ENCODE results near the gene TBL1X.
"Not testable (repeated sequence)": the region's sequence is repeated elsewhere in the genome, so short reads cannot be mapped to it uniquely, and the experiment has no call there.

The TBL1X gene

GRCh38 chrX:9464435-9465371, at the start of gene TBL1X:
TBL1X (plus strand) TSS chrX:9465058; CDS start chrX:9653587, 188,529 bp downstream.
- DNase-seq = peak; percentile 70 to 80

GRCh38 chrX:9416562-9417348, 48.1 kb upstream of the TBL1X start:
- DNase-seq = no peak
- TF ChIP-seq GATA1 (IDR thresholded peaks at IDR 0.05; ENCODE audit: low read depth, low read length) = no peak
- no peak for TF ChIP-seq POLR2A (IDR thresholded peaks at IDR 0.05; ENCODE audit: low read length)

More at GRCh38 chrX:9464435-9465371, at the start of gene TBL1X:
- TF ChIP-seq POLR2A (IDR thresholded peaks at IDR 0.05; ENCODE audit: low read length) (no peak), GATA1 (IDR thresholded peaks at IDR 0.05; ENCODE audit: low read depth, low read length) (no peak)

- TF ChIP-seq GATA1 (IDR thresholded peaks at IDR 0.05; ENCODE audit: low read depth, low read length) (no peak), POLR2A (IDR thresholded peaks at IDR 0.05; ENCODE audit: low read length) (no peak)
- DNase-seq = no peak
Measured at GRCh38 chrX:9418262-9418661, 46.6 kb upstream of the TBL1X start.

- no peak for TF ChIP-seq POLR2A (IDR thresholded peaks at IDR 0.05; ENCODE audit: low read length)
- no peak for TF ChIP-seq GATA1 (IDR thresholded peaks at IDR 0.05; ENCODE audit: low read depth, low read length)
- no peak for DNase-seq
Measured at GRCh38 chrX:9420275-9421265, 44.3 kb upstream of the TBL1X start.

GRCh38 chrX:9429767-9430166, 35.1 kb upstream of the TBL1X start:
- no peak for DNase-seq
- TF ChIP-seq GATA1 (IDR thresholded peaks at IDR 0.05; ENCODE audit: low read depth, low read length) (no peak), POLR2A (IDR thresholded peaks at IDR 0.05; ENCODE audit: low read length) (no peak)

GRCh38 chrX:9430346-9430921, 34.4 kb upstream of the TBL1X start:
- TF ChIP-seq POLR2A (IDR thresholded peaks at IDR 0.05; ENCODE audit: low read length) = no peak
- no peak for TF ChIP-seq GATA1 (IDR thresholded peaks at IDR 0.05; ENCODE audit: low read depth, low read length)
- no peak for DNase-seq

- DNase-seq = no peak
- TF ChIP-seq GATA1 (IDR thresholded peaks at IDR 0.05; ENCODE audit: low read depth, low read length) (no peak), POLR2A (IDR thresholded peaks at IDR 0.05; ENCODE audit: low read length) (no peak)
Measured at GRCh38 chrX:9431281-9431680, 33.6 kb upstream of the TBL1X start.

- no peak for DNase-seq
- TF ChIP-seq GATA1 (IDR thresholded peaks at IDR 0.05; ENCODE audit: low read depth, low read length) = no peak
- no peak for TF ChIP-seq POLR2A (IDR thresholded peaks at IDR 0.05; ENCODE audit: low read length)
Measured at GRCh38 chrX:9433596-9433995, 31.3 kb upstream of the TBL1X start.

- DNase-seq = no peak
- TF ChIP-seq GATA1 (IDR thresholded peaks at IDR 0.05; ENCODE audit: low read depth, low read length) (no peak), POLR2A (IDR thresholded peaks at IDR 0.05; ENCODE audit: low read length) (no peak)
Measured at GRCh38 chrX:9434051-9434550, 30.8 kb upstream of the TBL1X start.

- DNase-seq = not testable (repeated sequence)
Measured at GRCh38 chrX:9435086-9435485, 29.8 kb upstream of the TBL1X start.

- TF ChIP-seq GATA1 (IDR thresholded peaks at IDR 0.05; ENCODE audit: low read depth, low read length) (no peak), POLR2A (IDR thresholded peaks at IDR 0.05; ENCODE audit: low read length) (no peak)
- no peak for DNase-seq
Measured at GRCh38 chrX:9436812-9437211, 28.0 kb upstream of the TBL1X start.

GRCh38 chrX:9438933-9439494, 25.8 kb upstream of the TBL1X start:
- no peak for DNase-seq
- TF ChIP-seq GATA1 (IDR thresholded peaks at IDR 0.05; ENCODE audit: low read depth, low read length) (no peak), POLR2A (IDR thresholded peaks at IDR 0.05; ENCODE audit: low read length) (no peak)
